Measurements from ENCODE around the gene B4GAT1.

GRCh38 chr11:66313321-66314185 lies 33.9 kb downstream of the B4GAT1 start:
- TF ChIP-seq, protein P1, sequence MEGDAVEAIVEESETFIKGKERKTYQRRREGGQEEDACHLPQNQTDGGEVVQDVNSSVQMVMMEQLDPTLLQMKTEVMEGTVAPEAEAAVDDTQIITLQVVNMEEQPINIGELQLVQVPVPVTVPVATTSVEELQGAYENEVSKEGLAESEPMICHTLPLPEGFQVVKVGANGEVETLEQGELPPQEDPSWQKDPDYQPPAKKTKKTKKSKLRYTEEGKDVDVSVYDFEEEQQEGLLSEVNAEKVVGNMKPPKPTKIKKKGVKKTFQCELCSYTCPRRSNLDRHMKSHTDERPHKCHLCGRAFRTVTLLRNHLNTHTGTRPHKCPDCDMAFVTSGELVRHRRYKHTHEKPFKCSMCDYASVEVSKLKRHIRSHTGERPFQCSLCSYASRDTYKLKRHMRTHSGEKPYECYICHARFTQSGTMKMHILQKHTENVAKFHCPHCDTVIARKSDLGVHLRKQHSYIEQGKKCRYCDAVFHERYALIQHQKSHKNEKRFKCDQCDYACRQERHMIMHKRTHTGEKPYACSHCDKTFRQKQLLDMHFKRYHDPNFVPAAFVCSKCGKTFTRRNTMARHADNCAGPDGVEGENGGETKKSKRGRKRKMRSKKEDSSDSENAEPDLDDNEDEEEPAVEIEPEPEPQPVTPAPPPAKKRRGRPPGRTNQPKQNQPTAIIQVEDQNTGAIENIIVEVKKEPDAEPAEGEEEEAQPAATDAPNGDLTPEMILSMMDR (IDR thresholded peaks at IDR 0.05; ENCODE audit: low read depth, low read length): no peak
- no peak for TF ChIP-seq EZH2phosphoT487 (IDR thresholded peaks at IDR 0.05; ENCODE audit: low read depth)

Data from OCI-LY3 (cell line).